GM12865 (cell line): ENCODE results near the gene ERG.

ENCODE experiments used
- DNase-seq: peaks from one replicate; pipeline ENCODE4 v3.0.0; 2010; ENCODE audit warnings: low read depth
- H3K4me3 ChIP-seq: 2 replicates; pipeline ENCODE4 v1.5.1; 2011; ENCODE audit warnings: mild to moderate bottlenecking, low read depth, low read length, control low read depth
- CTCF ChIP-seq: IDR thresholded peaks from 2 replicates; pipeline ENCODE4 v1.5.1; 2011; ENCODE audit warnings: low read length, control low read depth, low read depth, inconsistent platforms; ENCODE audit not compliant: insufficient read depth; ENCODE audit errors: missing control alignments

The ERG gene

GRCh38 chr21:38416791-38417190 lies 81.5 kb downstream of the ERG start:
- DNase-seq = no peak
- no peak for TF ChIP-seq CTCF
- no peak overlapping the region for H3K4me3 ChIP-seq

GRCh38 chr21:38413958-38414548 lies 84.2 kb downstream of the ERG start:
- no peak overlapping the region for H3K4me3 ChIP-seq
- DNase-seq = no peak
- no peak for TF ChIP-seq CTCF

- no peak for TF ChIP-seq CTCF
- no peak for DNase-seq
- H3K4me3 ChIP-seq = no peak overlapping the region
Observed at GRCh38 chr21:38410466-38410865, 87.8 kb downstream of the ERG start.

- H3K4me3 ChIP-seq = no peak overlapping the region
- no peak for DNase-seq
- TF ChIP-seq CTCF = no peak
Observed at GRCh38 chr21:38409907-38410306, 88.4 kb downstream of the ERG start.

GRCh38 chr21:38404177-38404576 lies 94.1 kb downstream of the ERG start:
- H3K4me3 ChIP-seq = no peak overlapping the region
- DNase-seq = no peak
- TF ChIP-seq CTCF = no peak

- H3K4me3 ChIP-seq = no peak overlapping the region
- DNase-seq = no peak
- TF ChIP-seq CTCF = no peak
Observed at GRCh38 chr21:38402795-38403194, 95.5 kb downstream of the ERG start.

GRCh38 chr21:38402291-38402690 lies 96.0 kb downstream of the ERG start:
- TF ChIP-seq CTCF = no peak
- H3K4me3 ChIP-seq = no peak overlapping the region
- DNase-seq = no peak
